HepG2 (cell line): ENCODE results near the gene ESYT2. TPM values are rescaled to one million over a fixed set of nuclear protein-coding genes. Genes with fewer than 3 reads are reported as not detected.

Source experiments
- ATAC-seq: fragments of 200-7000 bp; cut with Tn5 transposase; 3 replicates; pipeline ENCODE4 v1.9.1; 2020; ENCODE audit warnings: mild to moderate bottlenecking, moderate library complexity
- Bru-seq: library from RNA; stranded (reverse); fragments of 400-500 nt; gene quantifications from one replicate; lab custom pipeline; 2021; lab: Mats Ljungman, UMichigan
- BruChase-seq, 2 experiments: library from RNA; stranded (reverse); fragments of 400-500 nt; gene quantifications; one replicate each; lab custom pipeline; 2021; lab: Mats Ljungman, UMichigan
- BruUV-seq: library from RNA; stranded (reverse); fragments of 400-500 nt; replicated peaks from 2 replicates; lab custom pipeline; 2021; lab: Mats Ljungman, UMichigan
- CTCF ChIA-PET: fragments of 300-600 bp; formaldehyde crosslinking; extraction: SDS; loops from one replicate; lab custom pipeline; 2021; ENCODE audit warnings: low total read pairs, inconsistent platforms, low intra/inter-chr PET ratio; lab: Yijun Ruan, JAX
- POLR2A ChIA-PET: fragments of 350-600 bp; sonication (Branson Sonifier 250); formaldehyde crosslinking; loops from one replicate; lab custom pipeline; 2020; ENCODE audit warnings: antibody characterized with exemption, inconsistent platforms; lab: Yijun Ruan, JAX
- DNase-seq: peaks from one replicate; pipeline ENCODE4 v3.0.0-alpha.2; 2015; ENCODE audit warnings: low spot score
- FAIRE-seq: peaks from 3 replicates; lab custom pipeline; 2011; peaks lifted over from hg19 to GRCh38; lab: Jason Lieb, UNC
- H2AFZ ChIP-seq: one replicate; pipeline ENCODE4 v1.6.1; 2011; ENCODE audit warnings: low read length, inconsistent platforms
- H3K27ac ChIP-seq: fragments of 300-600 bp; 3 replicates; pipeline ENCODE4 v1.8.0; 2011; ENCODE audit warnings: mixed run types, mild to moderate bottlenecking, mixed read lengths, low read length, inconsistent platforms; ENCODE audit not compliant: insufficient read depth; ENCODE audit errors: extremely low read length
- H3K27me3 ChIP-seq, 2 experiments: fragments of 200-600 bp in 1 of 2; 2 replicates in 1 of 2; 3 replicates in 1 of 2; pipeline versions ENCODE4 v1.6.0 to v1.8.0; 2011; ENCODE audit warnings: low read length in 2 of 2, mild to moderate bottlenecking in 2 of 2, moderate library complexity in 2 of 2, inconsistent platforms in 1 of 2; ENCODE audit not compliant: insufficient read depth in 2 of 2, control insufficient read depth in 1 of 2
- H3K36me3 ChIP-seq, 2 experiments: fragments of 200-600 bp in 1 of 2; replicated peaks in 1 of 2; 2 replicates in 1 of 2; 3 replicates in 1 of 2; pipeline versions ENCODE4 v1.5.1 to v1.8.0; 2011; ENCODE audit warnings: low read length in 2 of 2, inconsistent platforms in 1 of 2; ENCODE audit not compliant: insufficient read depth in 2 of 2, control insufficient read depth in 1 of 2
- H3K4me1 ChIP-seq: 2 replicates; pipeline ENCODE4 v1.5.1; 2012; ENCODE audit warnings: low read length, inconsistent platforms; ENCODE audit not compliant: insufficient read depth
- H3K4me2 ChIP-seq: 2 replicates; pipeline ENCODE4 v1.6.0; 2011; ENCODE audit warnings: low read depth, low read length, inconsistent platforms
- H3K4me3 ChIP-seq, 3 experiments: fragments of 200-600 bp in 1 of 3; sonication (generic), shearing (Covaris generic) in 1 of 3; replicated peaks in 1 of 3; 2 replicates each; pipeline ENCODE4 v1.5.1; 2011 to 2016; ENCODE audit warnings: low read length in 3 of 3, inconsistent platforms in 2 of 3, low read depth in 2 of 3, mild to moderate bottlenecking in 2 of 3, control low read depth in 1 of 3, mixed read lengths in 1 of 3; ENCODE audit not compliant: insufficient read depth in 1 of 3
- H3K79me2 ChIP-seq: one replicate; pipeline ENCODE4 v1.6.1; 2011; ENCODE audit warnings: low read length, inconsistent platforms; ENCODE audit not compliant: insufficient read depth
- H3K9ac ChIP-seq: 2 replicates; pipeline ENCODE4 v1.6.0; 2011; ENCODE audit warnings: mild to moderate bottlenecking, low read depth, low read length, inconsistent platforms; ENCODE audit not compliant: insufficient read depth
- H3K9me3 ChIP-seq: 2 replicates; pipeline ENCODE4 v1.5.1; 2012; ENCODE audit warnings: mild to moderate bottlenecking, low read length
- H4K20me1 ChIP-seq: 2 replicates; pipeline ENCODE4 v1.6.0; 2011; ENCODE audit warnings: inconsistent platforms, mild to moderate bottlenecking, low read length, moderate library complexity; ENCODE audit not compliant: insufficient read depth
- FOXP1 ChIP-seq, 2 experiments: fragments of 450-650 bp in 1 of 2; IDR thresholded peaks; 2 replicates each; pipeline ENCODE4 v1.6.1; 2017 to 2018; ENCODE audit warnings: antibody characterized with exemption in 1 of 2
- GZF1 ChIP-seq: sonication (generic); formaldehyde crosslinking; IDR thresholded peaks from 2 replicates; pipeline ENCODE4 v1.5.1; 2020; ENCODE audit warnings: mild to moderate bottlenecking, missing genetic modification reagents
- RFXANK ChIP-seq: IDR thresholded peaks from 2 replicates; pipeline ENCODE4 v1.6.1; 2016
- ZBTB7A ChIP-seq: sonication (generic); formaldehyde crosslinking; IDR thresholded peaks from 2 replicates; pipeline ENCODE4 v1.8.0; 2022; ENCODE audit warnings: mild to moderate bottlenecking, missing genetic modification reagents
- ZNF256 ChIP-seq: sonication (generic); formaldehyde crosslinking; conservative IDR thresholded peaks from 2 replicates; pipeline ENCODE4 v1.4.0; 2020; ENCODE audit warnings: missing genetic modification reagents
- ZNF564 ChIP-seq: sonication (generic); formaldehyde crosslinking; IDR thresholded peaks from 2 replicates; pipeline ENCODE4 v1.8.1; 2023; ENCODE audit warnings: mild to moderate bottlenecking, missing genetic modification reagents
- ZNF678 ChIP-seq: sonication (generic); formaldehyde crosslinking; IDR thresholded peaks from 2 replicates; pipeline ENCODE4 v1.4.0; 2020; ENCODE audit warnings: mild to moderate bottlenecking, missing genetic modification reagents
- ZNF687 ChIP-seq: sonication (generic); formaldehyde crosslinking; IDR thresholded peaks from 2 replicates; pipeline ENCODE4 v1.5.1; 2020; ENCODE audit warnings: mild to moderate bottlenecking, missing genetic modification reagents, moderate library complexity
- ZNF746 ChIP-seq: sonication (generic); formaldehyde crosslinking; IDR thresholded peaks from 2 replicates; pipeline ENCODE4 v1.8.0; 2022; ENCODE audit warnings: mild to moderate bottlenecking, missing genetic modification reagents
- ZNF780A ChIP-seq: sonication (generic); formaldehyde crosslinking; IDR thresholded peaks from 2 replicates; pipeline ENCODE4 v1.8.0; 2022; ENCODE audit warnings: mild to moderate bottlenecking, missing genetic modification reagents, moderate library complexity
- ZUFSP ChIP-seq: sonication (generic); formaldehyde crosslinking; IDR thresholded peaks from 2 replicates; pipeline ENCODE4 v1.9.0; 2021; ENCODE audit warnings: missing genetic modification reagents, mild to moderate bottlenecking, borderline replicate concordance
- WGBS: methylation state at CpG from one replicate; pipeline ENCODE4 v1.1.6; 2017; ENCODE audit warnings: low lambda C conversion rate; 5-methylcytosine and 5-hydroxymethylcytosine counted together
- in situ Hi-C: cut with HindIII; loops from 2 replicates; pipeline ENCODE4 v1.10.0; 2017; ENCODE audit warnings: low pct_unique_long_range_greater_than_20kb; ENCODE audit not compliant: extremely low pct_ligation_motif_present
- intact Hi-C: fragments of 100-400 bp; cut with micrococcal nuclease; formaldehyde crosslinking; loops from one replicate; pipeline ENCODE4 v1.10.0; 2022; ENCODE audit not compliant: unreplicated experiment
- long read RNA-seq, 2 experiments: library from RNA in 1 of 2; library from polyadenylated mRNA in 1 of 2; stranded (forward) in 1 of 2; unstranded in 1 of 2; transcript quantifications; one replicate each; pipeline ENCODE4 v2.0.0, GENCODE V29; 2019 to 2022
- polyA minus RNA-seq, 3 experiments: library from RNA; depleted of rRNA, polyadenylated mRNA; stranded (reverse); fragments of >200 nt; gene quantifications; 2 replicates each; pipeline ENCODE4 v1.2.3, GENCODE V29; 2011; ENCODE audit warnings: low replicate concordance in 1 of 3
- polyA plus RNA-seq, 8 experiments: library from polyadenylated mRNA; depleted of rRNA in 3 of 8; stranded (reverse) in 7 of 8; unstranded in 1 of 8; fragments of >200 nt; fragmentation: Illumina TruSeq in 4 of 8; extraction: Trizol in 4 of 8; gene quantifications; 2 replicates each; pipeline versions ENCODE4 v1.2.1 to v1.2.3, GENCODE V29; 2011 to 2016; ENCODE audit warnings: low read depth in 4 of 8, missing spikeins in 1 of 8, mixed read lengths in 1 of 8; ENCODE audit not compliant: insufficient read depth in 1 of 8
- total RNA-seq, 5 experiments: library from RNA; depleted of rRNA; stranded (reverse); fragments of >200 nt; fragmentation: Illumina TruSeq; extraction: Trizol; gene quantifications; 2 replicates each; pipeline ENCODE4 v1.2.3, GENCODE V29; 2016; ENCODE audit warnings: low read depth in 1 of 5

Gene ESYT2
- total RNA-seq (2016; rRNA removed; fragmentation: Illumina TruSeq; extraction: Trizol) (26.0 and 37.3 TPM in 2 replicates), polyA plus RNA-seq (2011; rRNA removed) (28.5 and 29.6 TPM in 2 replicates), polyA minus RNA-seq (2011; rRNA and poly(A)+ RNA removed; ENCODE audit: low replicate concordance) (37.9 and 66.1 TPM in 2 replicates), Bru-seq, nascent RNA (percentile 79 among the genes with signal in this experiment), BruChase-seq, experiment 1, labeled RNA remaining after a 6-hour chase (percentile 83 among the genes with signal in this experiment), BruChase-seq, experiment 2, labeled RNA remaining after a 2-hour chase (percentile 82 among the genes with signal in this experiment)
- 23.2 and 25.4 TPM in 2 replicates for total RNA-seq (2016; cell fraction: cytosol; rRNA removed; fragmentation: Illumina TruSeq; extraction: Trizol; ENCODE audit: low read depth)
- total RNA-seq (2016; cell fraction: insoluble cytoplasmic fraction; rRNA removed; fragmentation: Illumina TruSeq; extraction: Trizol): 23.4 and 37.6 TPM in 2 replicates
- 25.1 and 27.8 TPM in 2 replicates for total RNA-seq (2016; cell fraction: membrane; rRNA removed; fragmentation: Illumina TruSeq; extraction: Trizol)
- 30.5 and 36.8 TPM in 2 replicates for total RNA-seq (2016; cell fraction: nucleus; rRNA removed; fragmentation: Illumina TruSeq; extraction: Trizol)
- polyA plus RNA-seq (2011; cell fraction: cytosol; rRNA removed): 21.0 and 24.9 TPM in 2 replicates
- 30.7 and 35.6 TPM in 2 replicates for polyA plus RNA-seq (2011; cell fraction: nucleus; rRNA removed)
- 24.9 and 27.0 TPM in 2 replicates for polyA plus RNA-seq (2012)
- 6.2 and 6.5 TPM in 2 replicates for polyA plus RNA-seq (2016; cell fraction: cytosol; fragmentation: Illumina TruSeq; extraction: Trizol; ENCODE audit: low read depth)
- polyA plus RNA-seq (2016; cell fraction: insoluble cytoplasmic fraction; fragmentation: Illumina TruSeq; extraction: Trizol; ENCODE audit: low read depth): 18.2 and 18.4 TPM in 2 replicates
- 12.5 and 13.5 TPM in 2 replicates for polyA plus RNA-seq (2016; cell fraction: membrane; fragmentation: Illumina TruSeq; extraction: Trizol; ENCODE audit: low read depth)
- polyA plus RNA-seq (2016; cell fraction: nucleus; fragmentation: Illumina TruSeq; extraction: Trizol; ENCODE audit: insufficient read depth, low read depth): 36.5 and 39.4 TPM in 2 replicates
- 35.0 and 40.6 TPM in 2 replicates for polyA minus RNA-seq (2011; cell fraction: cytosol; rRNA and poly(A)+ RNA removed)
- polyA minus RNA-seq (2011; cell fraction: nucleus; rRNA and poly(A)+ RNA removed): 30.6 and 37.2 TPM in 2 replicates
- long read RNA-seq, experiment 1, partial matches to known transcripts: 4 of 7 reads
- long read RNA-seq, experiment 1, other reads (novel, unspliced or antisense): 3 of 7 reads
- long read RNA-seq, experiment 2, full-length matches to known transcripts: 12 of 60 reads
- long read RNA-seq, experiment 2, partial matches to known transcripts: 5 of 60 reads
- long read RNA-seq, experiment 2, other reads (novel, unspliced or antisense): 43 of 60 reads

- DNase-seq (peak; percentile 83), ATAC-seq (peak; percentile 77), FAIRE-seq (peak; percentile 56)
- 0% methylated on average over 15 of the region's 120 CpGs for WGBS
- peak within 1 kb of the TSS; percentile 77 to 96 (median 90) for H3K4me3 ChIP-seq
- peak within 1 kb of the TSS; percentile 91 for H3K9ac ChIP-seq
- H2AFZ ChIP-seq: no peak within 1 kb of the TSS
- H3K27me3 ChIP-seq: no peaks in the 10 kb centered on the region; a peak in 1 of 5 replicates
- TSS peak; percentile 95 for BruUV-seq
- H4K20me1 ChIP-seq: peaks cover 10% of the 10 kb centered on the region
- H3K79me2 ChIP-seq: peaks cover 36% of the 10 kb centered on the region
- H3K27ac ChIP-seq: peak within 1 kb of the TSS; percentile 90
- peaks cover 41% of the 10 kb centered on the region for H3K4me1 ChIP-seq
- intact Hi-C loops: loop anchor here (1.0 kb wide), 1 partner anchor 20 kb away; no protein-coding TSS in a partner anchor
- no peaks in the 10 kb centered on the region for H3K36me3 ChIP-seq
- H3K4me2 ChIP-seq: peak within 1 kb of the TSS; percentile 94
- in situ Hi-C loops: no loop called here
- ChIA-PET POLR2A (interaction anchor here (1.1 to 3.2 kb wide), 8 partner anchors 8 to 147 kb away, joined by 3 to 28 read pairs (median 6); partner anchors contain the start of gene NCAPG2), CTCF (interaction anchor here (1.3 kb wide), 1 partner anchor 69 kb away, joined by 3 read pairs; no protein-coding TSS in a partner anchor)
- H3K9me3 ChIP-seq: no peaks in the 10 kb centered on the region
- TF ChIP-seq RFXANK (CRISPR knock-in tag): 0 out of 2 replicates have a peak, but pooled peaks have one; percentile 73
- peak; percentile 84; the same call in 1 of the 2 replicates for TF ChIP-seq ZNF780A (CRISPR knock-in tag)
- peak; percentile 97 for TF ChIP-seq ZNF687 (CRISPR knock-in tag)
- TF ChIP-seq ZBTB7A (CRISPR knock-in tag): peak; percentile 82
- TF ChIP-seq FOXP1 (IDR thresholded peaks at IDR 0.05): no peak
- TF ChIP-seq FOXP1 (CRISPR knock-in tag; IDR thresholded peaks at IDR 0.05): no peak
- TF ChIP-seq ZUFSP (CRISPR knock-in tag): no peak
- TF ChIP-seq ZNF564 (CRISPR knock-in tag): peak; percentile 89; the same call in 1 of the 2 replicates
- peak; percentile 79; the same call in 1 of the 2 replicates for TF ChIP-seq ZNF256 (CRISPR knock-in tag)
- peak; percentile 45; the same call in 1 of the 2 replicates for TF ChIP-seq GZF1 (CRISPR knock-in tag)
- TF ChIP-seq ZNF746 (CRISPR knock-in tag): peak; percentile 85; the same call in 1 of the 2 replicates
- peak; percentile 94; the same call in 1 of the 2 replicates for TF ChIP-seq ZNF678 (CRISPR knock-in tag)
Observed at GRCh38 chr7:158829342-158830210, at the start of gene ESYT2. ESYT2 (minus strand) TSS chr7:158829509; CDS start chr7:158829418, 91 bp downstream.
